Stimulated activated CD4-positive, alpha-beta T cell treated with anti-CD3 and anti-CD28 coated beads, Interleukin-2, amount 100 ng/mL, for 48 hours (primary cell): ENCODE results near the gene CYSLTR2.
"Not testable (repeated sequence)": the region's sequence is repeated elsewhere in the genome, so short reads cannot be mapped to it uniquely, and the experiment has no call there.

Experiments
- DNase-seq, 2 donors: peaks; one replicate each; pipeline ENCODE4 v3.0.0-alpha.2; 2020

The CYSLTR2 gene

GRCh38 chr13:48696676-48697075 is 42.9 kb downstream of the CYSLTR2 start:
- DNase-seq = not testable (repeated sequence)

DNA sequence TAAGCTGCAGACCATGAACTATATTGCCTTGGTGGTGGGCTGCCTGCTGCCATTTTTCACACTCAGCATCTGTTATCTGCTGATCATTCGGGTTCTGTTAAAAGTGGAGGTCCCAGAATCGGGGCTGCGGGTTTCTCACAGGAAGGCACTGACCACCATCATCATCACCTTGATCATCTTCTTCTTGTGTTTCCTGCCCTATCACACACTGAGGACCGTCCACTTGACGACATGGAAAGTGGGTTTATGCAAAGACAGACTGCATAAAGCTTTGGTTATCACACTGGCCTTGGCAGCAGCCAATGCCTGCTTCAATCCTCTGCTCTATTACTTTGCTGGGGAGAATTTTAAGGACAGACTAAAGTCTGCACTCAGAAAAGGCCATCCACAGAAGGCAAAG is 53.7 kb downstream of the CYSLTR2 start:
- DNase-seq = no peak

DNA sequence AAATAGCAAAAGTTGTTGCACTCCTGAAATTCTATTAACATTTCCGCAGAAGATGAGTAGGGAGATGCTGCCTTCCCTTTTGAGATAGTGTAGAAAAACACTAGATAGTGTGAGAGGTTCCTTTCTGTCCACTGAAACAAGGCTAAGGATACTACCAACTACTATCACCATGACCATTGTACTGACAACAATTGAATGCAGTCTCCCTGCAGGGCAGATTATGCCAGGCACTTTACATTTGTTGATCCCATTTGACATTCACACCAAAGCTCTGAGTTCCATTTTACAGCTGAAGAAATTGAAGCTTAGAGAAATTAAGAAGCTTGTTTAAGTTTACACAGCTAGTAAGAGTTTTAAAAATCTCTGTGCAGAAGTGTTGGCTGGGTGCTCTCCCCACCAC is 55.0 kb downstream of the CYSLTR2 start:
- DNase-seq = no peak

- DNase-seq = no peak
Measured at GRCh38 chr13:48709213-48709612, 55.5 kb downstream of the CYSLTR2 start.

DNA sequence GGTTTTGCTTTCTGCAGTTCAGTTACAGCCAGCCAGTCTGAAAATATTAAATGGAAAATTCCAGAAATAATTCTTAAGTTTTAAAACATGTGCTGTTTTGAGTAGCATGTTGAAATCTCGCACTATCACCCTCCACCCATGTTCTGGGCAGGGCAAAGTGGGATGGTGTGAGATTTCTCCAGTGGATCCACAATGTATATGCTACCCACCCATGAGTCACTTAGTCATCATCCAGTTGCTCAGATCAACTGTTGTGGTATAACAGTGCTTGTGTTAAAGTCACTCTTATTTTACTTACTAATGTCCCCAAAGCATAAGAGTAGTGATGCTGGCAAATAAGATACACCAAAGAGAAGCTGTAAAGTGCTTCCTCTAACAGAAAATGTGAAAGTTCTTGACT is 56.4 kb downstream of the CYSLTR2 start:
- DNase-seq = no peak

DNA sequence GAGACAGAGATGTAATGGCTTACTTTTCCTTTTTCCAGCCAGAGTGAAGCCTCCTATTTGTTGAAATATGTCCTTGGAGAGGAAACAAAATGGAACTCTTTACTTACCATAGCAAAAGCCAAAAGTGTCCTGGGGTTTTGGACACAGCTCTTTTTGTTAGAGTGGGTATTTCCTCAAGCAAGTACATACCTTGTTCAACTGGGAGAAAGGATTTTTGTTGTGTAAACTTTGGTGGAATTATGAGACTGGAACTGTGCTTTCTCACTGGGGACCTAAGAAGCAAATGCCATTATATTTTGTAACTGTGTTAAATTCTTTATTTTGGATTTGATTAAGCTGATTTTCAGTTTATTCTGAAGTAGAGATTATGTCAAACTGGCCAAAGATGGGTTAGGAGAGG is 58.4 kb downstream of the CYSLTR2 start:
- no peak for DNase-seq

DNA sequence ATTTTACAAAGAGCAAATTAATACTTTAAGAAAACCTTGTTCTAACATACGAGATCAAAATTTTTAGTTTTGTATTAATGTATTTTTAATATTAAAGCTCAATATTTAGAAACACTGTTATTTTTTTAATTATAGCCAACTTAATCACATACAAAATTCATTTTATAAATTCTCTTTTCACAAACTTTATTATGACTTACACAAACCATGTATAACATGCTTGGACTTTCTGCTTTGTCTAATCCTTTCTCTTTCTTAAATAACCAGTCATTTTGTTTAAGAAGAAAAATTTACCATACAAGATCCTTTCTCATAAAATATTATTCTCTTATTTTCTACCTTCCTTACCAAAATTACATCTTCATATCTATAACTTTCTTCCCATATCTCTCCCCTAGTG is 62.2 kb downstream of the CYSLTR2 start:
- DNase-seq = no peak

GRCh38 chr13:48720621-48721020 is 66.9 kb downstream of the CYSLTR2 start:
- no peak for DNase-seq

DNA sequence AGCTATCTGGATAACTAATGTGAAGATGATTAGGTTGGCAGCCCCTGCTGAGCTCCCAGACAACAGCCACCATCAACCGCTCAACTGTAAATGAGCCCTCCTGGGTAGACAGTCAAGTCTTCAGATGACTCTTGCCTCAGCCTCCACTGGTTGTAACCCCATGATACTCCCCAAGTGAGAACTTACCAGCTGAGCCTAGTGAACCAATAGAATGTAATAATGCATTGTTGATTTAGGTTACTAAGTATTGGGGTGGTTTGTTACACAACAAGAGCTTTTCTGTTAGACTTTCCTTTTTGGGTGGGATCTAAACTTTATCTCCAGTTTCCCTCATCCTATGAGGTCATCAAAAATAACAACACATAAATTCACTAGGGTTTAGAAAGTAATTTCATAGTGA is 69.4 kb downstream of the CYSLTR2 start:
- no peak for DNase-seq

DNA sequence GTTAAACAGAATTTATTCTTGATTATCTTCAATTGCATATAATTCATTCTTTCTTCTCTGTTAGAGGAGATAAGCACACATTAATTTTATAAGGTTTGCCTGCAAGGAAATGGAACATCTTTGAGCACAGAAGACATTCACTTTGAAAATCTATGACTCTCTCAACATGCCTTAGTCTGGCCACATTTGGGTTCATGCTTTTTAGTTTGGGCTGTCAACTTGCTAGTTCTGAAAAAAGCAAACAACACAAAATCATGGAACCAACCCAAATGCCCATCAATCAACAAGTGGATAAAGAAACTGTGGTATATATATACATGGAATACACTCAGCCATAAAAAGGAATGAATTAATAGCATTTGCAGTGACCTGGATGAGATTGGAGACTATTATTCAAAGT is 71.5 kb downstream of the CYSLTR2 start:
- DNase-seq = no peak

GRCh38 chr13:48726711-48727110 is 73.0 kb downstream of the CYSLTR2 start:
- no peak for DNase-seq

DNA sequence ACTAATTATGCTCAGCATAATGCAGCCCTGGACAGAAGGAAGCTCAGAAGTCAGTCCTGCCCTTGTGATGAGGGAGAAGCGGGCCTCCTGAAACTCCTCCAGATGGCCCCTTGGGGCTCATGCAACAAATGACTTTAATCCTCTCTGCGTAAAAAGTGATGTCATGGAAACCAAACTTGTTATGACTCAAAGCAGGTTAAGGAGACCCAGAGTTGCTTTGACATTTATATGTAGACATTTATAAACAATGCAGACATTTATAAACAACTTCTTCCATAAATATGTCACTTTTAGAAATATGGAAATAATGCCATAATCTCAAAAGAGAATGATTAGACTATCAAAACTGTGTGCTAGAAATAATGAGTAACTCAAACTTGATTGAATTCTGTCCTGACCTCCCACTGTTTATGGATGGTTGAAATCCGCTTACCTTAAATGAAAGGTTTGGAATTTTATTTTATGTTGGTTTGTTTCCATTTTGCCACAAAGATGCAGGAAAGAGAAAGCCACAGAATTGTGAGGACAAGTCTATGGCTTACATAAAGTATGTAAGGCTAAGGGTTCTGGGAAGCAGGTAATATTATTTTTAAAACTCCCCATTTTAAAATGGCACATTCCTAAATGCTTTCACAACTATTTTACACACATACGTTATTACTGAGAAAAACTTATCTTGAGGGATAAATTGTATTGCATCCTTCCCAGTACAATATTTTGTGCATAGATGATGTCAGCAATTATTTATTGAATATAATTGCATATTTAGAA is 73.7 kb downstream of the CYSLTR2 start:
- no peak for DNase-seq

DNA sequence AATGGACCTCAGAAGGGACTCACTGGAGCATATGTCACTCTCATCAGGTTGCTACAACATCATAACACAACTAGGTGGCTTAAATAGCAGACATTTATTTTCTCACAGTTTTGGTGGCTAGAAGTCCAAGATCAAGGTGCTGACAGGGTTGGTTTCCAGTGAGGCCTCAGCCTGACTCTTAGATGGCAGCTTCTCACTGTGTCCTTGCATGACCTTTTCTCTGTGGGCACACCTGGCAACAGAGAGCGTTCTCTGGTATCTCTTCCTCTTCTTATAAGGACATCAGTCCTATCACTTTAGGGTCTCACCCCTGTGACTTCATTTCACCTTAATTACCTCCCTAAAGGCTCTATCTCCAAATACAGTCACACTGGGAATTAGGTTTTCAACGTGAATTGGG is 74.5 kb downstream of the CYSLTR2 start:
- no peak for DNase-seq

- DNase-seq = no peak
Measured at GRCh38 chr13:48728876-48729275, 75.1 kb downstream of the CYSLTR2 start.

GRCh38 chr13:48729856-48730255 is 76.1 kb downstream of the CYSLTR2 start:
- no peak for DNase-seq

- no peak for DNase-seq
Measured at GRCh38 chr13:48731001-48731658, 77.4 kb downstream of the CYSLTR2 start.

DNA sequence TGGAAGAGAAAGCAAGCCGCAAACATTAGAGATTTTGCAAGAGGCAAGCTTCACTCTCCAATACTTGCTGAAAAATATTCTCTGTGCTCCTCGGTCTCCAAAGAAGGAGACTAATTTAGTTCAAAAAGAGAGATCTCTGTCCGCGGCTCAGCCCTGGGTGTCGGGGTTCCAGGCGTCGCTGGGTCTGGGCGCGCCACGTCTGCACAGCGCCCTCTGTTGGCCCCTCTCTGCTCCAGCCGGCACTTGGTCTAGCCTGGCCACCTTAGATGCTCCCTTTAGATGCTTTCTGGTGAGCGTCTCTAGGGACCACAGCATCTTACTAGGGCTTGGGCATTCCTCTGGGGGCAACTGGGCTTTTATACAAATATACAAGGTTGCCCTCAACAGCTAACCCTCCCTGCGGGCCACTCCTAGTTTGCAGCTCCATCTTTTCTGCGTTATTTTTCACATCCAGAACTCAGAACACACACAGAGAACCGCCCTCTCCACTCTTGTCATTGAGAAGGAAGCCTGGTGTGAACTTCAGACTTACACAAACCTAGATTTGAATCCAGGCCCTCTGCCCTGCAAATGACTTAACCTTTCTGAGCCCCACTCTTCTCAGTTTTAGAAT is 78.3 kb downstream of the CYSLTR2 start:
- peak; percentile 57 to 63 for DNase-seq

DNA sequence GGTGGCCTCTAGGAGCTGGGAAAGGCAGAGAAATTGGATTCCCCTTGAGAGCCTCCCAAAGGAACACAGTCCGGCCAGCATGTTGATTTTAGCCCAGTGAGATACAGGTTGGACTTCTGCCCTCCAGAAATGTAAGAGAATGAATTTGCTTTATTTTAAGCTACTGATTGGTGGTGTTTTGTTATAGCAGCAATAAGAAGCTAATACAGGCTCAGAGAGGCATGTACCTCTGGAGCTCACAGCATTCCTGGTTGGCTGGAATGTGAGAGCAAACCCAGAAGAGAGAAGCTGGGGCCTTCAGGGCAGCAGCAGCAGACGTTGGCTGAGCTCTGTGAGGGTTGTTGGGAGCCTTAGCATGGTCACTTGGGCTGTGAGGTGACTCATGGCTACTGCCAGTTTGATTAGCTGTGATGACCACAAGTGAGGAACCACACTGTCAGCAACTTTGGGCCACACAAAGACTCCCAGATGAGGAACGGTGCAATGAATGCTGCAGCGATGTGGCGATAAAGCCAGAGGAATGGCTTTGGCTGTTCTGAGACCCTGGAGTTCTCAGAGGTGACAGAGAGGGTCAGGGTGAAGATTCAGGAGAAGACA is 80.1 kb downstream of the CYSLTR2 start:
- DNase-seq = no peak

DNA sequence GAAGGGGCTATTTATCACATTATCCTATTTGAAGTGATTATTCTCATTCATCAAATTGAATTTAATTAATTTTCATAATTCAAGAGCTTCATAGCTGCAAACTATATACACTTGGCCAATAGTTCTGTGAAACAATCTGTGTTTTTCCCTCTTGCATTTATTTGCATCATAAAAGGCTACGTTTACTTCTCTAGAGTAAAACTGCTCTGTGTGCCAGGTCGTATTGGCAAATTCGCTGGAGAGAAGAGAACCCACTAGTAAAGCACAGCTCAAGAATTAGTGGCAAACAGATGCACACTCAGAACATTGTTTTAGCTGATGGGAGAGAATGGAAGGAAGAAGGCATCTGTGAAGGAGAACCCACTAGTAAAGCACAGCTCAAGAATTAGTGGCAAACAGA is 81.8 kb downstream of the CYSLTR2 start:
- no peak for DNase-seq

DNA sequence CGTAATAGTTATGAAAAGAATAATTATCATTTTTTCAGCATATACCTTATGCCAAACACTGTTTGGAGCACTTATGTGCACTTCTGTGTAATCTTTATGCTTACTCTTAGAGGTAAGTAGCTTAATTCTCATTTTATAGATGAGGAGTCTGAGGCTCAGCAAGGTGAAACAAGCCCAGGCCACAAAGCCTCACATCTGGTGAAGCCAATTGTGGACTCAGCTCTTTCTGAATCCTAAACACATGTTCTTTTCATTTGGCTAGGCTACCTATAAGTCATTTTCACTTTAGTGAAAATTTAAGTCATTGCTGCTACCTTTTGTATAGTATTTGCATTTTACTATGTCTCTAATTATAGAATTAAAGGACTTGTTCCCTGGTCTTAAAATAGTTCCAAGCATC is 84.0 kb downstream of the CYSLTR2 start:
- DNase-seq = no peak

- DNase-seq = no peak
Measured at GRCh38 chr13:48738311-48738710, 84.6 kb downstream of the CYSLTR2 start.

- DNase-seq = no peak
Measured at GRCh38 chr13:48739386-48739964, 85.7 kb downstream of the CYSLTR2 start.

DNA sequence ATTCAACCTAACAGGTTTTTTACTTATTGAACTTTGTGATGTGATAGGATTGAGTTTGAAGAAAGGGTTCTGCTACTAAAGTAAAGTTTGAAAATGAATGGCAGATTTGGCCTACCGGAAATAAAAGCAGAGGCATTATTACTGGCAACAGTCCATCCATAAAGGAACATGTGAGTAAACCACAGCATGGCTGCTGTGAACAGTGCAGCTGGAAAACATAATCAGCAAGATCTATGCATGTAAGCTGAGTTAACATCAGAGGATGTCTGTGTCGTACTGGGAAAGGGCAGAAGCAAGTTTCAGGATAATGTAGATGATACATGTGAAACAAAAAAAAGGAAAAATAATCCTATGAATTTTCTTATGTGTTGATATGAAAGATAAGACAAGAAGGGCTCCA is 87.6 kb downstream of the CYSLTR2 start:
- no peak for DNase-seq

- DNase-seq = no peak
Measured at GRCh38 chr13:48746821-48747220, 93.1 kb downstream of the CYSLTR2 start.
